HUES48 (cell line): ENCODE results near the gene SNX13.
A peak's percentile ranks its signal among the peaks of the same experiment; 100 is the strongest.

Source experiments
- H3K27ac ChIP-seq: one replicate; pipeline ENCODE4 v1.7.0; 2013; ENCODE audit warnings: low read depth, low read length, inconsistent platforms
- H3K27me3 ChIP-seq: 2 replicates; pipeline ENCODE4 v1.6.1; 2013; ENCODE audit warnings: mild to moderate bottlenecking, low read length; ENCODE audit not compliant: control insufficient read depth, insufficient read depth
- H3K36me3 ChIP-seq: 2 replicates; pipeline ENCODE4 v1.6.1; 2013; ENCODE audit warnings: low read length; ENCODE audit not compliant: control insufficient read depth, insufficient read depth
- H3K4me1 ChIP-seq: 2 replicates; pipeline ENCODE4 v1.6.1; 2013; ENCODE audit warnings: mild to moderate bottlenecking, low read length; ENCODE audit not compliant: control insufficient read depth, insufficient read depth
- H3K4me3 ChIP-seq: 2 replicates; pipeline ENCODE4 v1.5.1; 2013; ENCODE audit warnings: mild to moderate bottlenecking, low read depth, low read length
- H3K9ac ChIP-seq: 2 replicates; pipeline ENCODE4 v1.6.1; 2013; ENCODE audit warnings: mild to moderate bottlenecking, low read depth, low read length, moderate library complexity
- H3K9me3 ChIP-seq: 2 replicates; pipeline ENCODE4 v1.6.1; 2013; ENCODE audit warnings: low read length; ENCODE audit not compliant: control insufficient read depth, insufficient read depth

Gene SNX13

GRCh38 chr7:17878627-17879026 lies 61.7 kb downstream of the SNX13 start:
- H3K4me3 ChIP-seq: no peak overlapping the region
- H3K27me3 ChIP-seq: no peaks in the 10 kb centered on the region
- H3K4me1 ChIP-seq: peaks cover 61% of the 10 kb centered on the region
- H3K9me3 ChIP-seq: no peaks in the 10 kb centered on the region
- no peak overlapping the region for H3K27ac ChIP-seq
- H3K9ac ChIP-seq: no peak overlapping the region
- peaks cover 11% of the 10 kb centered on the region; the same call in 1 of the 2 replicates for H3K36me3 ChIP-seq

- peaks cover 21% of the 10 kb centered on the region; the same call in 1 of the 2 replicates for H3K36me3 ChIP-seq
- no peak overlapping the region for H3K9ac ChIP-seq
- no peak overlapping the region for H3K4me3 ChIP-seq
- no peaks in the 10 kb centered on the region for H3K9me3 ChIP-seq
- H3K27me3 ChIP-seq: no peaks in the 10 kb centered on the region
- H3K4me1 ChIP-seq: peaks cover 5% of the 10 kb centered on the region; the same call in 1 of the 2 replicates
- no peak overlapping the region for H3K27ac ChIP-seq
Measured at GRCh38 chr7:17871815-17872533, 68.3 kb downstream of the SNX13 start.

DNA sequence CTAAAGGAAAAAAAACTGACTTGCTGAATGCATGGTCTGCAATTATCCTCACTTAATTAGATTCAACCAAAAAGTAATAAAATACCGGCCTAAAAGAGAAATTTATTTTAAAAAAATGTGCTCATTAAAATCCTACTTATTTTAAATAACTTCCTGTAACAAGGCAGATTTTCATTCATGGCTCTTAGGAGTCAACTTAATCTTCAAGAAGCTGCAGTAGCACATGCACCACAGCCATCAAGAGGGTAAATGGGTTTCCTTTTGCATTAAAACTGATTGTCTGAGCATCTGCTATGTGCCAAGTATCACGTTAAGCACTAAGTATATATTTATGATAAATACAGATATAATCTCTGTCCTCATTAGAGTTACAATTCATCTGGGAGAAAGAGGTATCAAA lies 69.9 kb downstream of the SNX13 start:
- no peak overlapping the region for H3K27ac ChIP-seq
- H3K9me3 ChIP-seq: no peaks in the 10 kb centered on the region
- H3K4me3 ChIP-seq: no peak overlapping the region
- H3K27me3 ChIP-seq: no peaks in the 10 kb centered on the region
- H3K4me1 ChIP-seq: no peaks in the 10 kb centered on the region
- no peak overlapping the region for H3K9ac ChIP-seq
- peaks cover 22% of the 10 kb centered on the region; the same call in 1 of the 2 replicates for H3K36me3 ChIP-seq

DNA sequence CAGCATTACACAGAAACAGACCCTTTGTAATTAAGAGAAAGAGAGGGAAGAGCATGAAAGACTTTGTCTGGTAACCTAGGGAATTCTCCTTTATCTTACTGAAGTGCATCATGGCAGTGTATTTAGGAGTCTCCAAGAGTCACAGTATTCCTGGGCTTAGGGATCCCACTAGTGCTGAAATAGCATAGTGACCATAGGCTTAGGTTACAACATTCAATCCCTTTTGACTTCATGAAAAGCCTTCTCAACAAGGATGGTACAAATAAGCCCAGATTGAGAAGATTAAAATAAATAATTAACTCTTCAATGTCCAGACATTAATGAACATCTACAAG lies 76.5 kb downstream of the SNX13 start:
- Histone ChIP-seq H3K4me3 (no peak overlapping the region), H3K27me3 (no peaks in the 10 kb centered on the region), H3K9me3 (no peaks in the 10 kb centered on the region), H3K9ac (no peak overlapping the region), H3K36me3 (peaks cover 9% of the 10 kb centered on the region), H3K27ac (peak overlapping the region; percentile 22), H3K4me1 (peaks cover 15% of the 10 kb centered on the region; the same call in 1 of the 2 replicates)

DNA sequence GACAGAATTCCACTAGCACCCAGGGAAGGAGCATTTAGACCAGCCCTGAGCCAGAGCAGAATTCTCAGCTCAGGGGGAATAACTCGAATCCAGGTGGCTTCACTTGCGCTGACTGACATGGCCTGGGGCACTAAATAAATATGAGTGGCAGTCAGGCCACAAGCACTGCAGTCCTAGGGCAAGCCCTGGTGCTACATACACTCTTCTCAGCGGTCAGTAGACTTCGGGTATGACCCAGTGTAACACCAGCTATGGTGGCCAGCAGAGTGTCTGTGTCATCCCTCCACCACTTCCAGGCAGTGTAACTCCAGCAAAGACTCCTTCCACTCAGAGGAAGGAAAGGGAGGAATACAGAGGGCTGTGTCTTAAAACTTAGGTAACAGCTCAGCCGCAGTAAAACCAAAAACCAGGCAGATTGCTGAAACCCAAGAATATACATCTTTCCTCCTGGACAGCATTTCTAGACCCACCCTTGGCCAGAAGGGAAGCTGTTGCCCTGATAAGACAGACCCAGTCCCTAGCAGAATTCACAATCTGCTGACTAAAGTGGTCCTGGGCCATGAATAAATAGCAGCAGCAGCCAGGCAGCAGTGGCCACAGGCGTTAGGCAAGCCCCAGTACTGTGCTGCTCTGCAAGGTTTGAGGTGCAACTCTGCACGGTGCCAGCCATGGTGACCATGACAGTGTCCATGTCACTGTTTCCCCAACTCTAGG lies 77.0 kb downstream of the SNX13 start:
- Histone ChIP-seq H3K9me3 (no peaks in the 10 kb centered on the region), H3K36me3 (peaks cover 9% of the 10 kb centered on the region), H3K9ac (no peak overlapping the region), H3K4me3 (no peak overlapping the region), H3K27me3 (no peaks in the 10 kb centered on the region), H3K27ac (no peak overlapping the region), H3K4me1 (peaks cover 15% of the 10 kb centered on the region; the same call in 1 of the 2 replicates)

DNA sequence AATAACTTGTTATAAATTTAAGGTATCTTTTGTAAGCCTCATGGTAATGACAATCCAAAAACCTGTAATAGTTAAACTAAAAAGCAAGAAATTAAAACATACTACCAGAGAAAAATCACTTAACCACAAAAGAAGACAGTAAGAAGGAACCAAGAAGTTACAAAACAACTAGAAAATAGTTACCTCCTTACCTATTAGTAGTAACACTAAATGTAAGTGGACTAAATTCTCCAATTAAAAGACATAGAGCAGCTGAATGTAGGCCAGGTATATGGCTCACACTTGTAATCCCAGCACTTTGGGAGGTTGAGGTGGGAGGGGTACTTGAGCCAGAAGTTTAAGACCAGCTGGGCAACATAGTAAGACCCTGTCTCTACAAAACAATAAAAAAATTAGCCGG lies 84.0 kb downstream of the SNX13 start:
- no peak overlapping the region for H3K27ac ChIP-seq
- no peak overlapping the region for H3K9ac ChIP-seq
- 0 out of 2 replicates have a peak, but pooled peaks cover 4% of the 10 kb centered on the region for H3K9me3 ChIP-seq
- no peaks in the 10 kb centered on the region for H3K4me1 ChIP-seq
- no peak overlapping the region for H3K4me3 ChIP-seq
- H3K36me3 ChIP-seq: peaks cover 3% of the 10 kb centered on the region; the same call in 1 of the 2 replicates
- H3K27me3 ChIP-seq: no peaks in the 10 kb centered on the region

- no peak overlapping the region for H3K4me3 ChIP-seq
Measured at GRCh38 chr7:17855202-17855601, 85.1 kb downstream of the SNX13 start.

GRCh38 chr7:17854261-17855047 lies 85.8 kb downstream of the SNX13 start:
- Histone ChIP-seq H3K4me1 (no peaks in the 10 kb centered on the region), H3K9me3 (0 out of 2 replicates have a peak, but pooled peaks cover 4% of the 10 kb centered on the region), H3K36me3 (peaks cover 11% of the 10 kb centered on the region), H3K27ac (no peak overlapping the region), H3K4me3 (no peak overlapping the region), H3K27me3 (no peaks in the 10 kb centered on the region), H3K9ac (no peak overlapping the region)

More at GRCh38 chr7:17855202-17855601, 85.1 kb downstream of the SNX13 start:
- Histone ChIP-seq H3K36me3 (peaks cover 5% of the 10 kb centered on the region), H3K27me3 (no peaks in the 10 kb centered on the region), H3K27ac (no peak overlapping the region), H3K9ac (no peak overlapping the region), H3K9me3 (0 out of 2 replicates have a peak, but pooled peaks cover 4% of the 10 kb centered on the region), H3K4me1 (no peaks in the 10 kb centered on the region)

GRCh38 chr7:17852361-17852760 lies 87.9 kb downstream of the SNX13 start:
- Histone ChIP-seq H3K27ac (no peak overlapping the region), H3K9ac (no peak overlapping the region), H3K9me3 (0 out of 2 replicates have a peak, but pooled peaks cover 4% of the 10 kb centered on the region), H3K4me3 (no peak overlapping the region), H3K27me3 (no peaks in the 10 kb centered on the region), H3K4me1 (no peaks in the 10 kb centered on the region), H3K36me3 (peaks cover 11% of the 10 kb centered on the region)

GRCh38 chr7:17849504-17849903 lies 90.8 kb downstream of the SNX13 start:
- no peak overlapping the region for H3K27ac ChIP-seq
- no peaks in the 10 kb centered on the region for H3K4me1 ChIP-seq
- no peaks in the 10 kb centered on the region for H3K9me3 ChIP-seq
- H3K4me3 ChIP-seq: no peak overlapping the region
- no peak overlapping the region for H3K9ac ChIP-seq
- H3K36me3 ChIP-seq: peaks cover 11% of the 10 kb centered on the region
- H3K27me3 ChIP-seq: no peaks in the 10 kb centered on the region
